ENCODE results near the gene S100PBP.

- TF ChIP-seq CTCF (conservative IDR thresholded peaks at IDR 0.05; ENCODE audit: low read depth, low read length) (no peak), SMC3 (IDR thresholded peaks at IDR 0.05; ENCODE audit: low read depth, low read length) (no peak), RCOR1 (IDR thresholded peaks at IDR 0.05; ENCODE audit: insufficient replicate concordance, low read length) (no peak), POLR2A (IDR thresholded peaks at IDR 0.05; ENCODE audit: low read depth, low read length) (no peak), RAD21 (IDR thresholded peaks at IDR 0.05; ENCODE audit: low read length) (no peak), MXI1 (IDR thresholded peaks at IDR 0.05; ENCODE audit: borderline replicate concordance, low read depth, low read length) (no peak)
Measured at GRCh38 chr1:32873484-32873883, 56.0 kb downstream of the S100PBP start.
